GM12891 (cell line): ENCODE results near the gene CCDC57.

Source experiments
- DNase-seq: peaks from one replicate; pipeline ENCODE4 v3.0.0; 2011; ENCODE audit warnings: low spot score; ENCODE audit not compliant: insufficient read length
- FAIRE-seq: peaks from 2 replicates; lab custom pipeline; 2011; peaks lifted over from hg19 to GRCh38; lab: Jason Lieb, UNC
- PAX5 ChIP-seq: IDR thresholded peaks from 2 replicates; pipeline ENCODE4 v1.6.1; 2011; ENCODE audit warnings: low read length, moderate library complexity, mild to moderate bottlenecking; ENCODE audit not compliant: insufficient read depth, severe bottlenecking
- POLR2A ChIP-seq: IDR thresholded peaks from 2 replicates; pipeline ENCODE4 v1.6.1; 2011; ENCODE audit warnings: low read depth, low read length, control low read depth
- POLR2AphosphoS5 ChIP-seq: IDR thresholded peaks from 2 replicates; pipeline ENCODE4 v1.6.1; 2011; ENCODE audit warnings: low read depth, low read length, control low read depth
- POU2F2 ChIP-seq: IDR thresholded peaks from 2 replicates; pipeline ENCODE4 v1.6.1; 2011; ENCODE audit warnings: low read depth, mild to moderate bottlenecking, control low read depth, low read length, moderate library complexity
- SPI1 ChIP-seq: IDR thresholded peaks from 2 replicates; pipeline ENCODE4 v1.6.1; 2011; ENCODE audit warnings: low read depth, low read length, control low read depth
- TAF1 ChIP-seq: IDR thresholded peaks from 2 replicates; pipeline ENCODE4 v1.6.1; 2011; ENCODE audit warnings: low read depth, low read length, control low read depth

CCDC57 gene

DNA sequence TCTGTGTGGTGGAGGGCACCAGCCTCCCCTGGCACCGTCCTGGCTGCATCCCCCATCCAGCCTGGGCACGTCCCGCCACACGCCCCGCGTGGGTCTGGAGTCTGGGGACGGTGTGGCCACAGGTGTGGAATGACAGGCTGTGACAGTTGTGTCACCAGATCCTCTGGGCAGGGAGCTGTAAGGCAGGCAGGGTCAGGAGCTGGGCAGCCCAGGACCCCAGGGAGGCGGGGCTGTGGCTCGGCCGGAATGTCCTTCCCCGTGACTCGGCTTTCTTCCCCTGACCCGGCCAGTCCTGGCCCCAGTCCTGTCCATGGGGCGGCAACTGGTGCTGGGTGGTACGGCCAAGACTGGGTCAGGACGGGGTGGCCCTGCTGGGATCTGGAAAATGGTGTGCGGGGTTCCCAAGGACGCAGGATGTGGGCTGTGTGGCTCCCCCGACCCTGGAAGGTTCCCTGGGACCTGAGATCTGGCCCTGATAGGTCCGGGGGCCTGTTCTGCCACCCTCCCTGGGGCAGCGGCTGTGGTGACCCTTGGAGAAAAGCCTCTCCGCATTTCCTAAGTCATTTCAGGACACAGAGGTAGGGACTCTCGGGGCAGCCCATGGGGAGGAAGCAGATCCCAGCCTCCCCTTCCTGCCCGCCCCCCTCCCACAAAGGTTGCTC, 12.9 kb upstream of the CCDC57 start:
- DNase-seq: no peak
- no peak for TF ChIP-seq POLR2A
- no peak for TF ChIP-seq TAF1
- TF ChIP-seq SPI1: no peak
- no peak for TF ChIP-seq POU2F2
- no peak for TF ChIP-seq POLR2AphosphoS5
- TF ChIP-seq PAX5: no peak
- no peak for FAIRE-seq

- TF ChIP-seq POU2F2: no peak
- TF ChIP-seq PAX5: no peak
- TF ChIP-seq POLR2AphosphoS5: no peak
- no peak for TF ChIP-seq POLR2A
- TF ChIP-seq TAF1: no peak
- TF ChIP-seq SPI1: no peak
- DNase-seq (no peak), FAIRE-seq (no peak)
Observed at GRCh38 chr17:82224666-82225065, 12.0 kb upstream of the CCDC57 start.

DNA sequence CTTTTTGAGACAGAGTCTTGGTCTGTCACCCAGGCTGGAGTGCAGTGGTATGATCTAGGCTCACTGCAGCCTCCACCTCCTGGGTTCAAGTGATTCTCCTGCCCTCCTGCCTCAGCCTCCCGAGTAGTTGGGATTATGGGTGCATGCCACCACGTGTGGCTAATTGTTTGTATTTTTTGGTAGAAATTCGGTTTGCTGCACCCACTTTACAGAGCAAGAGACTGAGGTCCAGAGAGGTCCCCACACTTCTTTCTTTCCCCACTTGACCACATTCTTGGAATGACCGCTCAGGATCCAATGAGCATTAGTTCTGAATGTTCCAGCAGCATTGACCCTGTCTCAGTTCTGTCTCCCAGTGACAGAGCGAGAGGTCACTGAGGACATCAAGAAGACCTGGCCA, 10.9 kb upstream of the CCDC57 start:
- DNase-seq (no peak), FAIRE-seq (no peak)
- no peak for TF ChIP-seq TAF1
- TF ChIP-seq POU2F2: no peak
- TF ChIP-seq PAX5: no peak

DNA sequence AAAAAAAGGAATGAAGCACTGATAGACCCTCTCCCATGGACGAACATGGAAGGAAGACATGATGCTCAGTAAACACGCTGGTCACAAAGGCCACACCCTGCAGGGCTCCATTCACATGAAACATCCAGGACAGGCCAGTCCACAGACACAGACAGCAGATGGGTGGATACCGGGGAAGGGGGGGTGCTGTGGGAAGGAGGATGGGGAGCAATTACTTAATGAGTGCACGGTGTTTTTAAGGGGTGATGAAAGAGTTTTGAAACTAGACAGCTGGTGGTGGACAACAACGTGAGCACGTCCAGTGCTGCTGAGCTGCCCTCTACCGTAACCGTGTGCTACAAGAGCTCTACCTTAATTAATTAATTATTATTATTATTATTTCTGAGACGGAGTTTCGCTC, 10.2 kb upstream of the CCDC57 start:
- FAIRE-seq: no peak
- TF ChIP-seq SPI1: no peak
- no peak for TF ChIP-seq PAX5
- no peak for TF ChIP-seq POLR2A
- TF ChIP-seq POLR2AphosphoS5: no peak
- TF ChIP-seq TAF1: no peak
- TF ChIP-seq POU2F2: no peak
- no peak for DNase-seq

- FAIRE-seq (no peak), DNase-seq (no peak)
- TF ChIP-seq PAX5 (no peak), POU2F2 (no peak), POLR2A (no peak), POLR2AphosphoS5 (no peak), TAF1 (no peak), SPI1 (no peak)
Observed at GRCh38 chr17:82221341-82221902, 8.8 kb upstream of the CCDC57 start.

DNA sequence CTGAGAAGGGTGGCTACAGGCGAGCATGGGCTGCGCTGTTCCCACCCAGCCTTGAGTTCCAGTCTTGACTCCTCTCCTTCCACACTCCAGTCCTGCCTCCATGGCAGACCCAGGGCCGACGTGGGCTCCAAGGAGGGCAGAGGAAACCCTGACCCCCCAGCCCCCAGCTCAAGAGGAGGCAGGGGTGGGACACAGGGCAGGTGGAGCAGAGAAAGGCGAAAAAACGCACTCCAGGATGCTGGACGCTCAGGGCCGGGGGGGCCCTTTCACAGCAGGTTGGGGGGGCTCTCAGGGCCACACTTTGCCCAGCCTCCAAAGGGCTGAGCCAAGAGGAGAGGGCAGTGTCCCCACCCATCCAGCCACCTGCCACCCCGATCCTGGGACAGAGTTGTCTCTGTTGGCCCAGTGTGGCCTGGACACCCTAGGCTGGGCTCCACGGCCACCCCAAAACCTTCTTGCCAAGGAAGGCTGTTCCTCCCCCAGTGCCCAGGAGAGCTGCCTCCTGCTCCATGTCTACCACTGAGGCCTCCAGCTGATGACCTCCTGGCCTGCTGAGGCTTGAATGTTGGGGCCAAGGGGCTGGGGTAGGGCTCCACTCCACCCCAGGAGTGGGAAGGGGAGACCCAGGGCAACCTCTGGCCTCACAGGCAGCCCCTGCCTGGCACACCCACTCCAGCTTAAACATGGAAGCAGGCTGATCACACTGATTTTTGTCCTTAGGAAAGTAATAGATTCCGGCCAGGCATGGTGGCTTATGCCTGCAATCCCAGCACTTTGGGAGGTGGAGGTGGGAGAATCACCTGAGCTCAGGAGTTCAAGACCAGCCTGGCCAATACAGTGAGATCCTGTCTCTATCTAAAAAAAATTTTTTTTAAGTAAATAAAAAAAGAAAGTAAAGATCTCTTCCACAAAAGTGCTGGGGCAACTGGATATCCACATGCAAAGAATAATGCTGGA, 7.4 kb upstream of the CCDC57 start:
- FAIRE-seq: no peak
- no peak for TF ChIP-seq POLR2A
- TF ChIP-seq TAF1: no peak
- no peak for TF ChIP-seq POLR2AphosphoS5
- TF ChIP-seq POU2F2: no peak
- no peak for TF ChIP-seq SPI1
- no peak for TF ChIP-seq PAX5

DNA sequence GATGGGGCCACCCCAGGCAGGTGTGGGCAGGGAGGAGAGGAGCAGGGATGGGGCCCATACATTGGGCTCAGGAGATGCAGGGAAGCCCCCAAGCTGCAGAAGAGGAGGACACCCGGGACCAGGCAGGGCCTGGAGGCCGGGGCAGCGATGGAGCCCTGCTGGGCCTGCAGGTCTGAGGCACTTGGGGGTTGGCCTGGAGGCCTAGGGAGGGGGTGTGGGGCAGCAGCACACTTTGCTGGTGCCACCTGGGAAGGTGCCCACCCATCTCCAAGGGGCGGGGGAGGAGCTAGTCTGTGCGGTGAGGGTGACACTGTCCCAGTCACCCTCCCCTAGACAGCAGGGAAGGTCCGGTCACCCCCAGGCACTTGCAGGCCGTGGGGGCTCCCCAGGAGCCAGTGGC, 6.4 kb upstream of the CCDC57 start:
- DNase-seq (no peak), FAIRE-seq (no peak)
- TF ChIP-seq PAX5 (no peak), SPI1 (no peak), TAF1 (no peak), POLR2AphosphoS5 (no peak), POLR2A (no peak), POU2F2 (no peak)

More for the DNA sequence above, 7.4 kb upstream of the CCDC57 start:
- DNase-seq: no peak

- no peak for TF ChIP-seq POU2F2
- no peak for TF ChIP-seq POLR2AphosphoS5
- TF ChIP-seq TAF1: no peak
- no peak for TF ChIP-seq POLR2A
- no peak for TF ChIP-seq PAX5
- no peak for TF ChIP-seq SPI1
- DNase-seq (no peak), FAIRE-seq (no peak)
Observed at GRCh38 chr17:82218349-82219075, 5.9 kb upstream of the CCDC57 start.
